Stimulated activated CD4-positive, alpha-beta T cell treated with anti-CD3 and anti-CD28 coated beads, Interleukin-4, amount 100 ng/mL, for 4 hours (primary cell): Measurements from ENCODE around the gene TRUB2.
"Not testable (repeated sequence)": the region's sequence is repeated elsewhere in the genome, so short reads cannot be mapped to it uniquely, and the experiment has no call there.

Experiments used
- DNase-seq, 2 experiments: peaks; one replicate each; pipeline ENCODE4 v3.0.0-alpha.2; 2020

TRUB2 gene

DNA sequence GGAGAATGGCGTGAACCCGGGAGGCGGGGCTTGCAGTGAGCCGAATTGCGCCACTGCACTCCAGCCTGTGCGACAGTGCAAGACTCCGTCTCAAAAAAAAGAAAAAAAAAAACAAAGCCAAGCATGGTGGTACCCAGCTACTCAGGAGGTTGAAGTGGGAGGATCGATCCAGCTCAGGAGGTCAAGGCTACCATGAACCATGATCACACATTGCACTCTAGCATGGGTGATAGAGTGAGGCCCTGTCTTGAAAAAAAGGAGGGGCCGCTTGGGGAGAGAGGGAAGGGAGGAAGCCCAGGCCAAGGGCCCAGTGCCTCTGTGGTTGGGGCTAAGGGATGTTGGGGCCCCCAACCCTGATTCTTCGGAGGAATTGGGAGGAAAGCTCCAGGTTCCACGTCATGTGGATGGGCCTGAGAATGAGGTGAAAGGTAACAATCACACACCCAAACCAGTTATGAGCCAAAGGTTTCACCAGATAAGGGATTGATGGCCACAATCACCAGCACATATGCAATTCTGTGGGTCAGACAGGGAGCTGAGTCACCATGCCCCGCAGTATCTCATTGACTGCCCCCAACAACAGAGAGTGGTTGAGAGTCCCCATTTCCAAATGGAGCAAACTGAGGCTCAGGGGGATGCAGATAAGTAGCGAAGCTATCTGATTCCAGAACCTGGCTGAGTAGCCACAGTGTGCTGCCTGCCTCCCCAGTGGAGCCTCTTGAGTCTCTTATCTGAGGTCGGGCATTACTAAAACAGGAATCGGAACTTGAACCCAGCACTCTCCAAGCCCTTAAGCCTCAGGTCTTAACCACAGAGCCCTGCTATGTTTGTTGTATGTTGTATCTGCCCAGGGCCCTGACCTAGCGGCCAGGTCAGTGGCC is 25.7 kb downstream of the TRUB2 start:
- no peak for DNase-seq

- no peak for DNase-seq
These were observed 28.1 kb downstream of the TRUB2 start for GRCh38 chr9:128294142-128294541.

DNA sequence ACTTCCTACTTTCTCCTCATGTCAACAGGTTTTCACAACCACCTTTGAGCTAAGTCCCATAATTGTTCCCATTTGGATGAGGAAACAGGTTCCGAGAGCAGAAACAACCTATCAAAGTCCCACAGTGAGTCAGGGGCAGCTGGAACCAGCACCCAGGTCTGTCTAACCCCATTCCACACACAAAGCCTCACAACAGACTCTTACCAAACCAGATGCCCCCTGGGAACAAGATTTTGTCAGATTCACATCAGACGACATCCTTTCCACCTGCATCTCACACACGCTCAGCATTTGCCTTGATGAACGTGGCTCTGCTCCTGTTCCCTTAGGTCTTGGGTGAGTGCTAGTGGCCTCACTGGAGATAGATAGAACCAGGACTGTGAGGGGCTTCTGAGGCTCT is 29.2 kb downstream of the TRUB2 start:
- DNase-seq: no peak

DNA sequence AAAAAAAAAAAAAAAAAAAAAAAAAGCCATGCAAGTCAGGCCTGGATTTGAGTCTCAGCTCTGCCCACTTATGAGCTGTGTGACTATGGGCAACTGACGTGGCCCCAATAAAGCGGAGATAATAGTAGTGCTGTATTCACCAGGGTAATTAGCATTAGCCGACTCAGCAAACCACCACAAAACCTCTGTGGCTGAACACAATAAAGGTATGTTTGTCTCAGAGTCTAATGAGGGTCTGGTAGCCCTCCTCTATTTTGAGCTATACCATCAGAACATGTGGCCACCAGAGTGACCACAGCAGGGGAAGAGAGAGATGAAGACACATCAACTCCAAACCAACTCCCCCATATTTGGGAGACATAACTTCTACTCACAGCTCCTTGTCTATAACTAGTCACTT is 30.2 kb downstream of the TRUB2 start:
- no peak for DNase-seq

GRCh38 chr9:128288273-128289004 is 33.8 kb downstream of the TRUB2 start:
- DNase-seq: no peak

DNA sequence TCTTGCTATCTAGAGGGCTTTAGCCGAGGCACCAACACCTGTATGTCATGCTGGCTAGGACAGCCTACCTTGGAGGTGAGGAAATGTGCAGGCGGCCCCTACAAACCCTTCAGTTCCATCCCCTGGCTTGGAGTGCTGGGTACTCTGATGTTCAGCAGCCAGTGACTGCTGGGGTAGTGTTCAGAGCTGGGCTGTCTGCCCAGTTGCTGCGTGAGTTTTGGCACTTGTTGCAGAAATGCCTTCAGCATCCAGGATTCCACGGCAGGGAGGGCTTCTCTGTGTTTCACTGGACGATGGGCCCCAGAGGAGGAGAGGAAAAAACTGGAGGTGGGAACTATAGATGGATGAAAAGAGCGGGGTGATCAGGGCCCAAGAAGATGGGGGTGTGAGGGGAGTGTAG is 35.8 kb downstream of the TRUB2 start:
- no peak for DNase-seq

- DNase-seq: no peak
These were observed 37.0 kb downstream of the TRUB2 start for GRCh38 chr9:128285033-128285784.

DNA sequence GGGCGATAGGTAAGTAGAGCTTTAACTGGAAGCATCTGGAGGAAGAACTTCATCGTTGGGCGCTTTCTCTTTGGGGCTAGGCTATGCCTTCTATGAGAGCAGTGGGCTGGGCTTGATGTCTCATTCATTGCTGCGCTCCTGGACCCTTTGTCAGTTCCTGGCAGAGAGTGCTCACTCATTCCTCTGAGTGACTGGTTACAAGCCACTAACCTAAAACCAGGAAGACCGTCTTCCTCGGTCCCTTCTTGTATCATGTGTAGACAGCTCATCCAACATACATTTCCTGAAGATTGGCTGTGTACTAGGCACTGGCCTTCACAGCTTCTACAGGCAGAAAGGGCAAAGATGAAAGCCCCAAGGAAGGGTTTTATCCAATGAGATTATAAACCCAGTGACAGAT is 39.7 kb downstream of the TRUB2 start:
- DNase-seq: no peak

DNA sequence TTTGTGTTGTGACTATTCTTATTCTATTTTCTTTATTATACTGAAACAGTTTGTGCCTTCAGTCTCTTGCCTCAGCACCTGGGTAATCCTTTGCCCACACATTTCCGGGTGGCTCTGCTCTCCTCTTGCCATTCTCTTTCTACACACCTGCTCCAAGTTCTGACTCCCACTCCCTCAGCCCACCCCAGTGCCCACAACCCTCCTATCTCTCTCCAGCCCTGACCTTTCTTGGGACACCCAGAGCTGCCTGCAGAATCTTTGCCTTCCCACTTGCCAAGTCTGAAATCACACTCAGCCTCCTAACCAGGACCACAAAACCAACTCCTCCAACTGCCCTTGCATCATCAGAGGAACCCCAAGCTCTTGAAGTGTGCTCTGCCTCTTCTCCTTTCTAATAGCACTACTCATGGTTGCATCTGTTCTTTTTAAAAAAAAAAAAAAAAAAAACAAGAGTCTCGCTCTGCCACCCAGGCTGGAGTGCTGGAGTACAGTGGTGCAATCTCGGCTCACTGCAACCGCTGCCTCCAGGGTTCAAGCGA is 42.1 kb downstream of the TRUB2 start:
- no peak for DNase-seq

- not testable (repeated sequence) for DNase-seq
These were observed 42.9 kb downstream of the TRUB2 start for GRCh38 chr9:128279088-128280073.

GRCh38 chr9:128276574-128277270 is 45.5 kb downstream of the TRUB2 start:
- no peak for DNase-seq

GRCh38 chr9:128276008-128276573 is 46.2 kb downstream of the TRUB2 start, which contains the start of gene SWI5:
SWI5 (plus strand) TSS chr9:128276276.
- peak; percentile 100 for DNase-seq

DNA sequence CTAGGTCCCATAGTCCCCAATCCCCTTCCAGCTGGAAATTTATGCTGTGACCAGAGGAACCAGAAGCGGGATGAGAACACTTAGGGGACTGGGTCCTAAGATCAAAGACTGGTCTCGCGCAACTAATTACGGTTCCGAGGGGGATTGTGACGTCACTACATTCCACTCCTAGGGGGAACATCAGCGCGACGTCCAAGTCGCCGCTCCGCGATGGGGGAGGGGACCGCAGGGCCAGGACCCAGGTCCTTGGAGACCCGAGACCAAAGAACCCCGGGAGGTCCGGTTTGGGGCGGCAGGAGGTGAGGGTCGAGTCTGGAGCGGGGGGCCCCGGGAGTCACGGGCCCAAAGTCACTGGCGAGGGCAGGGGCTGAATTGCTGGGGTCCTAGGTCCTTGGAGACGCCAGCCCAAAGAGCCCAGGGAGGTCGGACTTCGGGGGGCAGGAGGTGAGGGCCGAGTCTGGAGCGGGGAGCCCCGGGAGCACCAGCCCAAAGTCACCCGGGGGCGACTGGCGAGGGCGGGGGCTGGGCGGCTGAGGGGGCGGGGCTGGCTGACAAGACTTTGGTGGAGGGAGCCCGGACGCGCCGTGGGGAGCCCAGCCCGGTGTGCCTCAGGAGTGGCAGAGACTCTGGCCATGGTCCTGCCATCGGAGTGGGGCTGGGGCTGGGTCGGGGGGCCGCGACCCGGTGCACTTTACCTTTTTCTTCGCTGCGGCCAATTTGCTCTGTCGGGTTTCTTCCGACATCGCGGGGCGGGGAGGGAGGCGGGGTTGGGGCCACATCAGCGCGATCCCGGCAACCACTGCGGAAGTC is 46.8 kb downstream of the TRUB2 start, which contains the start of gene GOLGA2:
Gene GOLGA2, minus strand, starts transcription at position 810 of the 810 bp plus-strand sequence. Its CDS starts 31 bp downstream, at position 779.
- peak in 1 of 2 experiments; percentile 7 for DNase-seq

DNA sequence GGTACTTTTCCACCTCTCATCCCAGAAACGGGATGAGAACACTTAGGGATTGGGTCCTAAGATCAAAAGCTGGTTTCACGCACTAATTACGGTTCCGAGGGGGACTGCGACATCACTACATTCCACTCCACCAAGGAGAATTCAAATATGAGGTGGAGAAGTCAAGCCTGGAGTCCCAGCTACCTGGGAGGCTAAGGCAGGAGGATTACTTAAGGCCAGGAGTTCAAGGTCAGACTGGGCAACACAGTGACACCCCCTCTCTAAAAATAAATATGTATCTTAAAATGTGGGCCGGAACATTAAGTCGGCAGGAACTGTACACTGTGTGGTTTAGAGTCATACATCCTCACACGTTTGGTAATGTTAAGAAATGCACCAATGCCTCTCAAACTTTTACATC is 48.0 kb downstream of the TRUB2 start:
- no peak for DNase-seq

DNA sequence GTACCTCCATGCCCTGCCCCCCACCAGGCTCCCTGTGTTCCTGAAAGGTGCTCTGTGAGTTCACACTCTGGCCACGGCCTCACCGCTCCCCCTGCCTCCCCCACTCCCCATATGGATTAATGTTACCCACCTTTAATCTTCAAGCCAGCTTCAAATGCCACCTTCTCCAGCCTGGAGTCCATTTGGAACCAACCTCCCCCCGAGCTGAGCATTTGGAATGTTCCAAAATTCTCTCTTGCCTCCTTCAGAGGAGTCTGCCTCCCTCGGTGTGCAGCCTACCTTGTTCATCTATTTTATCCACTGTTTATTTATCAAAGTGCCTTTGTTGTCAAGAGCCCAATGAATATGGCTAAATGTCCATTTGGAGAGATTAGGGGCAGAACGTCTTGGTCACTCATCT is 50.7 kb downstream of the TRUB2 start:
- DNase-seq: no peak

- no peak for DNase-seq
These were observed 51.1 kb downstream of the TRUB2 start for GRCh38 chr9:128271112-128271511.

DNA sequence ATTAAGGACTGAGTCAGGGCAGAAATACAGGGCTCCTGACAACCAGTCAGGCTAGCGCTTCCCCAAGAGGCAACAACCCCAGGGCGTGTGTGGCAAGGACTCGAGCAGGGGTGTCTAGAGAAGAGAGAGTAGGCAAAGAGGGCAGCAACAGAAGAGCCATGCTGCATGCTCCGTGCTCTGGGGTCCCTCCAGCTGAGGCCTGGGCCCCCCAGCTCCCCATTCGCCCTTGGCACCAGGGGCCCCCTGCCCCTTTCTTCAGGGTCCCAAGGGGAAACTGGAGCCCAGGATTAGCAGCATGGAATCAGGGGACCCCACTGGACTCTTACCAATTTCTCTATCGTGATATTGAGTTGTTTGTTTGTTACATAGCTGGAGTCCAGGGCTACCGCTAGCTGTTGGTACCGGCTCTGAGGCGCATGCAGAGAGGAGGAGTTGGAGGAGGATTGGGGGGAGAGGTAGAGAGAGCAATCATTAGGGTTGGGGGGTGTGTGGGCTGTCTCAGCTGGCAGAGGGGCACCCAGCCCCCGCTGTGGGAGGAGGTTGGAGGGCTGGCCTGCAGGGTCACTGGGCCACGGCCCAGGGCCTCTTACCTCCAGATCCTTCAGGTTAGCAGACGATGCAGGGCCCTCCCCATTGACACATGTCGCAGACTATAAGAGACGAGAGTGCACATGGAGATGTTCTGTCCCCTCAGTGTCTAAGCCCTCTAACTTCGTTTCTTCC is 55.2 kb downstream of the TRUB2 start:
- DNase-seq: no peak

GRCh38 chr9:128265348-128265847 is 56.8 kb downstream of the TRUB2 start:
- no peak for DNase-seq

GRCh38 chr9:128262687-128263086 is 59.6 kb downstream of the TRUB2 start:
- no peak for DNase-seq
